Trophoblast cell (in vitro differentiated cells and primary cell): ENCODE measurements around the gene UXT.

Experiments used
- DNase-seq, 2 donors: peaks; one replicate each; pipeline ENCODE4 v3.0.0-alpha.2; 2016
- H2AFZ ChIP-seq: 2 replicates; pipeline ENCODE4 v1.6.1; 2013; ENCODE audit warnings: low read length, moderate library complexity, mild to moderate bottlenecking; ENCODE audit not compliant: insufficient read depth, poor library complexity
- H2AK5ac ChIP-seq: 2 replicates; pipeline ENCODE4 v1.6.1; 2013; ENCODE audit warnings: mild to moderate bottlenecking, low read length
- H2BK120ac ChIP-seq: 2 replicates; pipeline ENCODE4 v1.6.1; 2013; ENCODE audit warnings: low read length, mild to moderate bottlenecking, moderate library complexity; ENCODE audit not compliant: insufficient read depth, poor library complexity
- H2BK12ac ChIP-seq: 2 replicates; pipeline ENCODE4 v1.6.1; 2013; ENCODE audit warnings: mild to moderate bottlenecking, low read length, moderate library complexity
- H2BK5ac ChIP-seq: 2 replicates; pipeline ENCODE4 v1.6.1; 2013; ENCODE audit warnings: low read length, low read depth, moderate library complexity, mild to moderate bottlenecking; ENCODE audit not compliant: poor library complexity
- H3K14ac ChIP-seq: 2 replicates; pipeline ENCODE4 v1.6.1; 2013; ENCODE audit warnings: mild to moderate bottlenecking, low read length
- H3K18ac ChIP-seq: 2 replicates; pipeline ENCODE4 v1.6.1; 2013; ENCODE audit warnings: mild to moderate bottlenecking, low read length
- H3K23ac ChIP-seq: 2 replicates; pipeline ENCODE4 v1.6.1; 2013; ENCODE audit warnings: low read length
- H3K27ac ChIP-seq: 2 replicates; pipeline ENCODE4 v1.5.1; 2013; ENCODE audit warnings: low read depth, mild to moderate bottlenecking, inconsistent platforms, low read length, moderate library complexity
- H3K27me3 ChIP-seq: 2 replicates; pipeline ENCODE4 v1.6.1; 2013; ENCODE audit warnings: inconsistent platforms, mild to moderate bottlenecking, low read length, moderate library complexity; ENCODE audit not compliant: insufficient read depth
- H3K36me3 ChIP-seq, 2 experiments: 1 replicate in 1 of 2; 2 replicates in 1 of 2; pipeline ENCODE4 v1.6.1; 2013; ENCODE audit warnings: low read length in 2 of 2, mild to moderate bottlenecking in 2 of 2, moderate library complexity in 1 of 2; ENCODE audit not compliant: insufficient read depth in 2 of 2, control insufficient read depth in 1 of 2
- H3K4ac ChIP-seq: 2 replicates; pipeline ENCODE4 v1.6.1; 2013; ENCODE audit warnings: low read depth, mild to moderate bottlenecking, low read length, moderate library complexity
- H3K4me1 ChIP-seq, 2 experiments: 1 replicate in 1 of 2; 2 replicates in 1 of 2; pipeline ENCODE4 v1.6.1; 2013; ENCODE audit warnings: low read length in 2 of 2, mild to moderate bottlenecking in 2 of 2, moderate library complexity in 1 of 2; ENCODE audit not compliant: insufficient read depth in 2 of 2, control insufficient read depth in 1 of 2
- H3K4me2 ChIP-seq: 2 replicates; pipeline ENCODE4 v1.6.1; 2013; ENCODE audit warnings: inconsistent platforms, mild to moderate bottlenecking, low read length, moderate library complexity
- H3K4me3 ChIP-seq: 2 replicates; pipeline ENCODE4 v1.5.1; 2013; ENCODE audit warnings: mild to moderate bottlenecking, low read depth, low read length, inconsistent platforms
- H3K79me1 ChIP-seq: one replicate; pipeline ENCODE4 v1.6.1; 2013; ENCODE audit warnings: low read length
- H3K79me2 ChIP-seq: 2 replicates; pipeline ENCODE4 v1.6.1; 2013; ENCODE audit warnings: low read length, mild to moderate bottlenecking; ENCODE audit not compliant: control insufficient read depth, insufficient read depth, poor library complexity
- H3K9ac ChIP-seq: 2 replicates; pipeline ENCODE4 v1.6.1; 2013; ENCODE audit warnings: mild to moderate bottlenecking, low read length
- H3K9me3 ChIP-seq: 2 replicates; pipeline ENCODE4 v1.6.1; 2013; ENCODE audit warnings: low read depth, mild to moderate bottlenecking, control low read depth, inconsistent platforms, low read length; ENCODE audit not compliant: insufficient read depth
- H4K12ac ChIP-seq: 2 replicates; pipeline ENCODE4 v1.6.1; 2013; ENCODE audit warnings: low read depth, mild to moderate bottlenecking, low read length, moderate library complexity
- H4K8ac ChIP-seq: 2 replicates; pipeline ENCODE4 v1.6.1; 2013; ENCODE audit warnings: low read depth, mild to moderate bottlenecking, low read length, moderate library complexity
- H4K91ac ChIP-seq: one replicate; pipeline ENCODE4 v1.6.1; 2013; ENCODE audit warnings: low read depth, mild to moderate bottlenecking, low read length, moderate library complexity
- WGBS: extraction: QIAGEN DNeasy Blood & Tissue Kit; methylation state at CpG from one replicate; pipeline ENCODE4 v1.1.7; 2013; ENCODE audit warnings: missing lambda C conversion rate; ENCODE audit not compliant: insufficient read length, insufficient coverage; ENCODE audit errors: extremely low coverage; 5-methylcytosine and 5-hydroxymethylcytosine counted together

The UXT gene

GRCh38 chrX:47649271-47649670 lies 9.7 kb downstream of the UXT start:
- no CpG with 5 or more reads among the region's 8 CpGs for WGBS
- Histone ChIP-seq H3K36me3 (peaks cover 0 to 2% of the 10 kb centered on the region in 2 experiments), H3K27me3 (no peaks in the 10 kb centered on the region), H3K9ac (no peak overlapping the region), H4K12ac (no peak overlapping the region), H3K4me3 (no peak overlapping the region), H2AFZ (no peak overlapping the region), H3K23ac (no peak overlapping the region), H3K79me1 (peaks cover 6% of the 10 kb centered on the region), H3K79me2 (peaks cover 3% of the 10 kb centered on the region), H2BK5ac (no peak overlapping the region), H4K8ac (no peak overlapping the region), H3K4me1 (peaks cover 4 to 6% of the 10 kb centered on the region in 2 experiments), H3K4ac (no peak overlapping the region), H4K91ac (no peak overlapping the region), H2BK12ac (no peak overlapping the region), H2BK120ac (no peak overlapping the region), H3K27ac (no peak overlapping the region), H3K18ac (no peak overlapping the region), H3K14ac (no peak overlapping the region), H3K4me2 (peak overlapping the region; percentile 78), H2AK5ac (no peak overlapping the region), H3K9me3 (no peaks in the 10 kb centered on the region)
- DNase-seq, result no peak

DNA sequence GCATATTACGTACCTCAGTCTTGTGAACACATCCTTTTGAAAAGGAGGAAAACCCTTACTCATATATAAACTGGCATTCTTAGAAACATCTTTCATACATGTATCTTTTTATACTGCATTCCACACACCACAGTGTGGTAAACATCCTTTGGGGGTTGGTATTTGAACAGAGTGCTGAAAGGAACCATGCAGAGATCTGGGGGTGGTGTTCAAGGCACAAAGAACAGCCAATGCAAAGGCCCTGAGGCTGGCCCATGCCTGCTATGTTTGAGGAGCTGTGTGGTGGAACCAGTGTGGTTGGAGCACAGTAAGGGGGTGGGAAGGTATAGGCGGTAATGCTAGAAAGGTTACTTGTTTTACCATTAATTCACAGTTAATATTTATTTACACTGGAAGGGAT lies 10.6 kb downstream of the UXT start:
- no peak overlapping the region for H3K14ac ChIP-seq
- no peak overlapping the region for H2AK5ac ChIP-seq
- H3K9me3 ChIP-seq, result no peaks in the 10 kb centered on the region
- no peak overlapping the region for H3K4ac ChIP-seq
- no peaks in the 10 kb centered on the region for H3K27me3 ChIP-seq
- no peak for DNase-seq
- H4K91ac ChIP-seq, result no peak overlapping the region
- H3K79me2 ChIP-seq, result peaks cover 3% of the 10 kb centered on the region
- H3K9ac ChIP-seq, result no peak overlapping the region
- H3K4me3 ChIP-seq, result no peak overlapping the region
- H3K4me2 ChIP-seq, result no peak overlapping the region
- H3K4me1 ChIP-seq, result peaks cover 4 to 6% of the 10 kb centered on the region in 2 experiments
- no peak overlapping the region for H4K8ac ChIP-seq
- no peak overlapping the region for H2BK12ac ChIP-seq
- H3K27ac ChIP-seq, result no peak overlapping the region
- H3K18ac ChIP-seq, result no peak overlapping the region
- H2BK120ac ChIP-seq, result no peak overlapping the region
- peaks cover 0 to 2% of the 10 kb centered on the region in 2 experiments for H3K36me3 ChIP-seq
- WGBS, result no CpG with 5 or more reads among the region's 2 CpGs
- H2AFZ ChIP-seq, result no peak overlapping the region
- no peak overlapping the region for H4K12ac ChIP-seq
- no peak overlapping the region for H2BK5ac ChIP-seq
- peaks cover 6% of the 10 kb centered on the region for H3K79me1 ChIP-seq
- no peak overlapping the region for H3K23ac ChIP-seq

DNA sequence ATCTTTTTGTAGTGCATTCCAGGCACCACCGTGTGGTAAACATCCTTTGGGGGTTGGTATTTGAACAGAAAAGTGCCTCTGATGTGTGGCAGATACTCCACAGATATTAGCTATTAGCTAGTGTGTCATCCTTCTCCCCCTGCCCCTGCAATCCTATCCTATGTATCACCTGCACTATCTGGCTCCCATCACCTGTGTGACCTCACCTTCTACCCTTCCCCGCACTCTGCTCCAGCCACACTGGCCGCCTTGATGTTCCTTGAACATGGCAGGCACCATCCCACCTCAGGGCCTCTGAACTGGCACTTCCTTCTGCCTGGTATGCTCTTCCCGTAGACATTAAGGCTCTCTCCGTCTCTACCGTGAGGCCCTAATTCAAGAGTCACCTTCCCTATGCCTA lies 12.3 kb downstream of the UXT start:
- Histone ChIP-seq H3K4me2 (no peak overlapping the region), H3K36me3 (no peaks in the 10 kb centered on the region), H3K79me2 (peaks cover 3% of the 10 kb centered on the region), H3K27me3 (no peaks in the 10 kb centered on the region), H3K27ac (peak overlapping the region; percentile 26), H2AFZ (no peak overlapping the region), H3K4ac (no peak overlapping the region), H3K9me3 (no peaks in the 10 kb centered on the region), H2BK12ac (no peak overlapping the region), H3K9ac (no peak overlapping the region), H4K12ac (no peak overlapping the region), H3K4me1 (peaks cover 4 to 6% of the 10 kb centered on the region in 2 experiments), H4K91ac (no peak overlapping the region), H2BK120ac (no peak overlapping the region), H3K18ac (no peak overlapping the region), H4K8ac (no peak overlapping the region), H3K23ac (no peak overlapping the region), H3K4me3 (no peak overlapping the region), H3K79me1 (peaks cover 6% of the 10 kb centered on the region), H3K14ac (no peak overlapping the region), H2AK5ac (no peak overlapping the region), H2BK5ac (no peak overlapping the region)
- DNase-seq, result peak; percentile 23 to 36
- no CpG with 5 or more reads among the region's 6 CpGs for WGBS

GRCh38 chrX:47645530-47645929 lies 13.4 kb downstream of the UXT start:
- peak; percentile 47 to 70 for DNase-seq
- peaks cover 3% of the 10 kb centered on the region for H3K79me1 ChIP-seq
- H2BK120ac ChIP-seq, result no peak overlapping the region
- no peak overlapping the region for H2AFZ ChIP-seq
- no peak overlapping the region for H4K91ac ChIP-seq
- no peak overlapping the region for H2AK5ac ChIP-seq
- peaks cover 3% of the 10 kb centered on the region for H3K79me2 ChIP-seq
- no peak overlapping the region for H3K27ac ChIP-seq
- H3K27me3 ChIP-seq, result no peaks in the 10 kb centered on the region
- H3K36me3 ChIP-seq, result peaks cover 4 to 8% of the 10 kb centered on the region in 2 experiments
- H3K4me2 ChIP-seq, result no peak overlapping the region
- H4K8ac ChIP-seq, result no peak overlapping the region
- no peak overlapping the region for H2BK5ac ChIP-seq
- no peak overlapping the region for H3K14ac ChIP-seq
- no peak overlapping the region for H4K12ac ChIP-seq
- H3K9ac ChIP-seq, result no peak overlapping the region
- no peak overlapping the region for H3K23ac ChIP-seq
- no peaks in the 10 kb centered on the region for H3K9me3 ChIP-seq
- peaks cover 4 to 6% of the 10 kb centered on the region in 2 experiments for H3K4me1 ChIP-seq
- no CpG with 5 or more reads among the region's 10 CpGs for WGBS
- H2BK12ac ChIP-seq, result no peak overlapping the region
- no peak overlapping the region for H3K18ac ChIP-seq
- H3K4me3 ChIP-seq, result no peak overlapping the region
- no peak overlapping the region for H3K4ac ChIP-seq
